Neural cell (in vitro differentiated cells): ENCODE measurements around the gene ITPR3.

Source experiments
- EZH2 ChIP-seq: fragments of 200-600, 300-800 bp; shearing (Covaris generic), sonication (generic); IDR thresholded peaks from 2 replicates; pipeline ENCODE4 v1.6.1; 2014; ENCODE audit warnings: antibody characterized with exemption, low read length, borderline replicate concordance, mild to moderate bottlenecking; ENCODE audit not compliant: insufficient read depth, poor library complexity, severe bottlenecking
- RAD21 ChIP-seq: fragments of 450-650 bp; conservative IDR thresholded peaks from 2 replicates; pipeline ENCODE4 v1.6.1; 2014; ENCODE audit warnings: antibody characterized with exemption, mild to moderate bottlenecking, moderate library complexity

DNA sequence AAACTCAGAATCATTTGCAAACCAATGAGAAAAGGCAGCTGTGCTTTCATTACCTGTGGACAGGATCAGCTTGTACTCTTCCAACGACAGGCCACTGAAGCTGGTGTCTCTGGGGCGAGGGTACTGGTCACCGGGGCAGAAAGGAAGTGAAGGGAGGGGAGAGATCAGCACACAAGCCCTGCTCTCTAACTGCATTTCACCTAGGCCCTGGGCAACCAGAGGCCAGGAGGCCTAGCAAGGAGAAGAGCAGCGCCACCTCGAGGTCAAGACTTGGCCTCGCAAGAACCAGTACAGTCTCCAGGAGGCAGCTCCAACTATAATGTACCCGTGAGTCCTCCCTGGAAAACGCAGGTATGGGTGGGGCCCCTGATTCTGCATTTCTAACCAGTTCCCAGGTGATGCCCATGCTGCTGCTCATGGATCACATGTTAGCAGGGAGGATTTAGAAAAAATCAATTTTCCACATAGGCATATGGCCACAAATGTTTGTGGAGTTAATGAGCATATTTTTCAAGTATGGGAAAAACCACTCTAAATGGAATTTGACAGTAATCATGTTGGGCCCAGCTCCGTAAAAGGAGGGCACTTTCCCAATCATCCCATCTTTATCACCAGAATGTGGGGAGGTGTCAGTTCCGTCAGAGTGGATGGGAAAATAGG, 79.4 kb downstream of the ITPR3 start:
- TF ChIP-seq EZH2 (no peak), RAD21 (peak; percentile 76)
